Liver (tissue), 5 donors: ENCODE measurements around the gene JTB. TPM values are rescaled to one million over a fixed set of nuclear protein-coding genes. Genes with fewer than 3 reads are reported as not detected.

Experiments
- polyA plus RNA-seq, 2 donors: library from polyadenylated mRNA; stranded (reverse) in 1 of 2; unstranded in 1 of 2; fragments of 200-250 nt in 1 of 2; fragments of >200 nt in 1 of 2; fragmentation: Nextera tagmentation in 1 of 2; extraction: Ambion mirVana in 1 of 2; gene quantifications; one replicate each; pipeline versions ENCODE4 v1.2.1 to v1.2.3, GENCODE V29; 2013 to 2015
- small RNA-seq: library from RNA; depleted of rRNA; stranded (forward); fragments of <200 nt; gene quantifications from one replicate; pipeline ENCODE3, GENCODE V24; 2014
- total RNA-seq, 2 donors: library from RNA; depleted of rRNA; stranded (reverse); fragments of >200 nt; gene quantifications; one replicate each; pipeline ENCODE4 v1.2.3, GENCODE V29; 2014
- donor health status: healthy.
- donor health status: healthy.
- donor health status: healthy.

Gene JTB
- total and polyA plus RNA-seq, 4 donors = 88.9 to 182 (median 124) TPM

Small RNA genes lying within 50 kb of the gene (small RNA-seq; reads per million reads assigned to genes)
- gene MIR6737 = not detected

Other genes starting within 250 kb of the JTB start
- 10 to 100 TPM; 16.4 to 26.0 TPM for gene INTS3, start 249.6 kb downstream of the JTB start, total RNA-seq
- 10 to 100 TPM in 1 of 2 donors, 1 to 10 TPM in 1; 9.0 to 13.9 TPM for gene INTS3, start 249.6 kb downstream of the JTB start, polyA plus RNA-seq
- 10 to 100 TPM; 18.1 to 29.1 TPM for gene SLC27A3, start 202.3 kb downstream of the JTB start, total RNA-seq
- 10 to 100 TPM; 27.2 to 47.4 TPM for gene SLC27A3, start 202.3 kb downstream of the JTB start, polyA plus RNA-seq
- gene GATAD2B, start 54.7 kb downstream of the JTB start, total RNA-seq = 1 to 10 TPM; 4.4 to 4.9 TPM
- gene GATAD2B, start 54.7 kb downstream of the JTB start, polyA plus RNA-seq = 1 to 10 TPM; 3.2 to 3.5 TPM
- 10 to 100 TPM; 13.1 to 27.2 TPM for gene DENND4B, start 31.0 kb downstream of the JTB start, total RNA-seq
- gene DENND4B, start 31.0 kb downstream of the JTB start, polyA plus RNA-seq = 10 to 100 TPM in 1 of 2 donors, 1 to 10 TPM in 1; 9.7 to 10.1 TPM
- 1 to 10 TPM; 4.9 to 5.5 TPM for gene CRTC2, start 19.1 kb downstream of the JTB start, total RNA-seq
- 10 to 100 TPM; 11.0 to 14.9 TPM for gene CRTC2, start 19.1 kb downstream of the JTB start, polyA plus RNA-seq
- 10 to 100 TPM; 46.8 to 70.3 TPM for gene SLC39A1, start 14.1 kb downstream of the JTB start, total RNA-seq
- gene SLC39A1, start 14.1 kb downstream of the JTB start, polyA plus RNA-seq = 10 to 100 TPM; 38.8 to 62.5 TPM
- gene CREB3L4, start 9.8 kb downstream of the JTB start, total RNA-seq = 10 to 100 TPM in 1 of 2 donors, 1 to 10 TPM in 1; 7.4 to 10.3 TPM
- 10 to 100 TPM in 1 of 2 donors, 1 to 10 TPM in 1; 4.4 to 10.2 TPM for gene CREB3L4, start 9.8 kb downstream of the JTB start, polyA plus RNA-seq
- gene RAB13, start 8.7 kb upstream of the JTB start, total RNA-seq = 10 to 100 TPM; 18.0 to 20.6 TPM
- gene RAB13, start 8.7 kb upstream of the JTB start, polyA plus RNA-seq = 10 to 100 TPM; 44.3 to 72.9 TPM
- 1,000 to 10,000 TPM in 1 of 2 donors, 100 to 1,000 TPM in 1; 452 to 1,886 TPM for gene RPS27, start 13.1 kb upstream of the JTB start, total RNA-seq
- gene RPS27, start 13.1 kb upstream of the JTB start, polyA plus RNA-seq = 1,000 to 10,000 TPM in 1 of 2 donors, 100 to 1,000 TPM in 1; 812 to 3,145 TPM
- gene NUP210L, start 177.4 kb upstream of the JTB start, total RNA-seq = under 1 TPM in 1 of 2 donors, not detected in 1; 0.08 TPM
- not detected for gene NUP210L, start 177.4 kb upstream of the JTB start, polyA plus RNA-seq
- gene TPM3, start 214.4 kb upstream of the JTB start, total RNA-seq = 100 to 1,000 TPM in 1 of 2 donors, 10 to 100 TPM in 1; 89.6 to 120 TPM
- gene TPM3, start 214.4 kb upstream of the JTB start, polyA plus RNA-seq = 100 to 1,000 TPM; 105 to 113 TPM
- not detected for gene CFAP141, start 228.7 kb upstream of the JTB start, total RNA-seq
- not detected for gene CFAP141, start 228.7 kb upstream of the JTB start, polyA plus RNA-seq
- 10 to 100 TPM; 34.2 to 51.0 TPM for gene UBAP2L, start 243.3 kb upstream of the JTB start, total RNA-seq
- 10 to 100 TPM; 24.3 to 33.9 TPM for gene UBAP2L, start 243.3 kb upstream of the JTB start, polyA plus RNA-seq